ENCODE measurements around the gene CD300C. TPM values are rescaled to one million over a fixed set of nuclear protein-coding genes. Genes with fewer than 3 reads are reported as not detected.

Gene CD300C
- total RNA-seq (2021) (not detected in 3 replicates), Bru-seq, nascent RNA (not detected)
- long read RNA-seq, experiment 1, result 0 reads
- long read RNA-seq, experiment 2, result 0 reads
- long read RNA-seq, experiment 3, result 0 reads

DNA sequence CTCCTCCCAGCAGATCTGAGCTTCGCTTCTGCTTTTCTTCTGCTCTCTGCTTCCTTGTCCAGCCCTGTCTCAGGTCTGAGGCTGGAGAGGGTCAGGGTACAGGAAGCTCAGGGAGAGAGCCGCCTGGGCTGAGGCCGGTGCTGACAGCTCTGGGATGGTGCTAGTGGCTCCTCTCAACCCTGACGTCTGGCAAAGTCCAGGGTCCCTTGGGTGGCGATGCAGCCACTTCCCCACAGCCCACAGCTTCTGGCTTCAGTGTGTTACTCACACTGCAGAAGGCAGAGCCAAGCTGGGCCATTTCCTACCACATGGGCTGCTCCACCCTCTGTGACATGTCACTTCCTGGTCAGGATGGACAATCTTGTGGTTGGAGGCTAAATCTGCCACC, at the start of gene CD300C:
CD300C (minus strand) TSS at position 273 of the 388 bp plus-strand sequence. CDS start 333 bp downstream, outside the sequence.
- ChIA-PET CTCF (interaction anchor here (0.9 to 1.2 kb wide), 2 partner anchors 166 to 178 kb away, joined by 3 to 4 read pairs; no protein-coding TSS in a partner anchor), POLR2A (interaction anchor here (0.5 kb wide), 1 partner anchor 242 kb away, joined by 4 read pairs; no protein-coding TSS in a partner anchor)
- TF ChIP-seq, protein P1, sequence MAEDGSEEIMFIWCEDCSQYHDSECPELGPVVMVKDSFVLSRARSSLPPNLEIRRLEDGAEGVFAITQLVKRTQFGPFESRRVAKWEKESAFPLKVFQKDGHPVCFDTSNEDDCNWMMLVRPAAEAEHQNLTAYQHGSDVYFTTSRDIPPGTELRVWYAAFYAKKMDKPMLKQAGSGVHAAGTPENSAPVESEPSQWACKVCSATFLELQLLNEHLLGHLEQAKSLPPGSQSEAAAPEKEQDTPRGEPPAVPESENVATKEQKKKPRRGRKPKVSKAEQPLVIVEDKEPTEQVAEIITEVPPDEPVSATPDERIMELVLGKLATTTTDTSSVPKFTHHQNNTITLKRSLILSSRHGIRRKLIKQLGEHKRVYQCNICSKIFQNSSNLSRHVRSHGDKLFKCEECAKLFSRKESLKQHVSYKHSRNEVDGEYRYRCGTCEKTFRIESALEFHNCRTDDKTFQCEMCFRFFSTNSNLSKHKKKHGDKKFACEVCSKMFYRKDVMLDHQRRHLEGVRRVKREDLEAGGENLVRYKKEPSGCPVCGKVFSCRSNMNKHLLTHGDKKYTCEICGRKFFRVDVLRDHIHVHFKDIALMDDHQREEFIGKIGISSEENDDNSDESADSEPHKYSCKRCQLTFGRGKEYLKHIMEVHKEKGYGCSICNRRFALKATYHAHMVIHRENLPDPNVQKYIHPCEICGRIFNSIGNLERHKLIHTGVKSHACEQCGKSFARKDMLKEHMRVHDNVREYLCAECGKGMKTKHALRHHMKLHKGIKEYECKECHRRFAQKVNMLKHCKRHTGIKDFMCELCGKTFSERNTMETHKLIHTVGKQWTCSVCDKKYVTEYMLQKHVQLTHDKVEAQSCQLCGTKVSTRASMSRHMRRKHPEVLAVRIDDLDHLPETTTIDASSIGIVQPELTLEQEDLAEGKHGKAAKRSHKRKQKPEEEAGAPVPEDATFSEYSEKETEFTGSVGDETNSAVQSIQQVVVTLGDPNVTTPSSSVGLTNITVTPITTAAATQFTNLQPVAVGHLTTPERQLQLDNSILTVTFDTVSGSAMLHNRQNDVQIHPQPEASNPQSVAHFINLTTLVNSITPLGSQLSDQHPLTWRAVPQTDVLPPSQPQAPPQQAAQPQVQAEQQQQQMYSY (CRISPR knock-in tag; IDR thresholded peaks at IDR 0.05), result no peak
- no peak for TF ChIP-seq FOXJ3 (CRISPR knock-in tag; IDR thresholded peaks at IDR 0.05; ENCODE audit: borderline replicate concordance)
- no peak for TF ChIP-seq ZNF396 (CRISPR knock-in tag; IDR thresholded peaks at IDR 0.05; ENCODE audit: borderline replicate concordance)
- TF ChIP-seq, protein P2, sequence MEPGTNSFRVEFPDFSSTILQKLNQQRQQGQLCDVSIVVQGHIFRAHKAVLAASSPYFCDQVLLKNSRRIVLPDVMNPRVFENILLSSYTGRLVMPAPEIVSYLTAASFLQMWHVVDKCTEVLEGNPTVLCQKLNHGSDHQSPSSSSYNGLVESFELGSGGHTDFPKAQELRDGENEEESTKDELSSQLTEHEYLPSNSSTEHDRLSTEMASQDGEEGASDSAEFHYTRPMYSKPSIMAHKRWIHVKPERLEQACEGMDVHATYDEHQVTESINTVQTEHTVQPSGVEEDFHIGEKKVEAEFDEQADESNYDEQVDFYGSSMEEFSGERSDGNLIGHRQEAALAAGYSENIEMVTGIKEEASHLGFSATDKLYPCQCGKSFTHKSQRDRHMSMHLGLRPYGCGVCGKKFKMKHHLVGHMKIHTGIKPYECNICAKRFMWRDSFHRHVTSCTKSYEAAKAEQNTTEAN (CRISPR knock-in tag; IDR thresholded peaks at IDR 0.05), result no peak
- no peak for TF ChIP-seq TCF7 (CRISPR knock-in tag; IDR thresholded peaks at IDR 0.05; ENCODE audit: low read depth)
- TF ChIP-seq, protein P3, sequence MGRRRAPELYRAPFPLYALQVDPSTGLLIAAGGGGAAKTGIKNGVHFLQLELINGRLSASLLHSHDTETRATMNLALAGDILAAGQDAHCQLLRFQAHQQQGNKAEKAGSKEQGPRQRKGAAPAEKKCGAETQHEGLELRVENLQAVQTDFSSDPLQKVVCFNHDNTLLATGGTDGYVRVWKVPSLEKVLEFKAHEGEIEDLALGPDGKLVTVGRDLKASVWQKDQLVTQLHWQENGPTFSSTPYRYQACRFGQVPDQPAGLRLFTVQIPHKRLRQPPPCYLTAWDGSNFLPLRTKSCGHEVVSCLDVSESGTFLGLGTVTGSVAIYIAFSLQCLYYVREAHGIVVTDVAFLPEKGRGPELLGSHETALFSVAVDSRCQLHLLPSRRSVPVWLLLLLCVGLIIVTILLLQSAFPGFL (CRISPR knock-in tag; IDR thresholded peaks at IDR 0.05; ENCODE audit: borderline replicate concordance), result no peak
- TF ChIP-seq, protein P4, sequence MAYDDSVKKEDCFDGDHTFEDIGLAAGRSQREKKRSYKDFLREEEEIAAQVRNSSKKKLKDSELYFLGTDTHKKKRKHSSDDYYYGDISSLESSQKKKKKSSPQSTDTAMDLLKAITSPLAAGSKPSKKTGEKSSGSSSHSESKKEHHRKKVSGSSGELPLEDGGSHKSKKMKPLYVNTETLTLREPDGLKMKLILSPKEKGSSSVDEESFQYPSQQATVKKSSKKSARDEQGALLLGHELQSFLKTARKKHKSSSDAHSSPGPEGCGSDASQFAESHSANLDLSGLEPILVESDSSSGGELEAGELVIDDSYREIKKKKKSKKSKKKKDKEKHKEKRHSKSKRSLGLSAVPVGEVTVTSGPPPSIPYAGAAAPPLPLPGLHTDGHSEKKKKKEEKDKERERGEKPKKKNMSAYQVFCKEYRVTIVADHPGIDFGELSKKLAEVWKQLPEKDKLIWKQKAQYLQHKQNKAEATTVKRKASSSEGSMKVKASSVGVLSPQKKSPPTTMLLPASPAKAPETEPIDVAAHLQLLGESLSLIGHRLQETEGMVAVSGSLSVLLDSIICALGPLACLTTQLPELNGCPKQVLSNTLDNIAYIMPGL (CRISPR knock-in tag; IDR thresholded peaks at IDR 0.05), result no peak
- TF ChIP-seq, protein P5, sequence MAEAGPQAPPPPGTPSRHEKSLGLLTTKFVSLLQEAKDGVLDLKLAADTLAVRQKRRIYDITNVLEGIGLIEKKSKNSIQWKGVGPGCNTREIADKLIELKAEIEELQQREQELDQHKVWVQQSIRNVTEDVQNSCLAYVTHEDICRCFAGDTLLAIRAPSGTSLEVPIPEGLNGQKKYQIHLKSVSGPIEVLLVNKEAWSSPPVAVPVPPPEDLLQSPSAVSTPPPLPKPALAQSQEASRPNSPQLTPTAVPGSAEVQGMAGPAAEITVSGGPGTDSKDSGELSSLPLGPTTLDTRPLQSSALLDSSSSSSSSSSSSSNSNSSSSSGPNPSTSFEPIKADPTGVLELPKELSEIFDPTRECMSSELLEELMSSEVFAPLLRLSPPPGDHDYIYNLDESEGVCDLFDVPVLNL (CRISPR knock-in tag; IDR thresholded peaks at IDR 0.05; ENCODE audit: borderline replicate concordance, low read depth), result no peak
- TF ChIP-seq ZNF219 (CRISPR knock-in tag; IDR thresholded peaks at IDR 0.05; ENCODE audit: borderline replicate concordance), result no peak
- no peak for TF ChIP-seq FOXP1 (CRISPR knock-in tag; IDR thresholded peaks at IDR 0.05; ENCODE audit: borderline replicate concordance)
- Mint-ChIP-seq H3K4me1 (no peaks in the 10 kb centered on the region), H3K4me3 (no peak within 1 kb of the TSS), H3K9me3 (no peaks in the 10 kb centered on the region), H3K36me3 (no peaks in the 10 kb centered on the region), H3K27ac (no peak within 1 kb of the TSS), H3K27me3 (ENCODE audit: low read depth) (no peaks in the 10 kb centered on the region)
- no peak for ATAC-seq
- DNase-seq (ENCODE audit: low spot score), result no peak

DNA sequence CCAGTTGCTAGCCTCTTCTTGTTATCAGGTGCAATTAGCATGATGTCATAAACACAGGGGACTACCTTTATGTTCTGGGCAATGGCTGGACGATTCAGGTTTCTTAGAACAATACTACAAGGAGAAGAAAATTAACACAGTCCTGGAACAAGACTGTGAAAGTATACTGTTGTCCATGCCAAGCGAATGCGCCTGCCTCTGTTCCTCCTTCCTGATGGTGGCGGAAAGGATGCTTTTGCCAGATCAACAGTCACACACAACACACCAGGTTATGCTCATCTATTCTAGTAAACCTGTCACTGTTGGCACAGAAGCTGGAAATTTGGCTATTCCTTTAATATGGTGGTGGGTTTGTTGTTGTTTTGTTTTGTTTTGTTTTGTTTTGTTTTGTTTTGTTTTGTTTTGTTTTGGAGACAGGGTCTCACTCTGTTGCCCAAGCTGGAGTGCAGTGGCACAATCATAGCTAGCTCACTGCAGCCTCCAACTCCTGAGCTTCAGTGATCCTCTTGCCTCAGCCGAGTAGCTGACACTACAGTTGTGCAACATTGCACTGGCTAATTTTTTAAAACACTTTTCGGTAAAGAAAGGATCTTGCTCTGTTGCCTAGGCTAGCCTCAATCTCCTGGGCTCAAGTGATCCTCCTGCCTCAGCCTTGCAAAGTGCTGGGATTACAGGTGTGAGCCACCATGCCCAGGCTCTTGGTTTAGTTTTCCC, 49.3 kb upstream of the CD300C start:
- CTCF ChIA-PET, result no interaction called here
- ATAC-seq (no peak), DNase-seq (ENCODE audit: low spot score) (no peak)
- H3K27ac Mint-ChIP-seq, result no peak overlapping the region
- POLR2A ChIA-PET, result no interaction called here
- peaks cover 7% of the 10 kb centered on the region for H3K4me1 Mint-ChIP-seq
- H3K4me3 Mint-ChIP-seq, result no peak overlapping the region
- H3K9me3 Mint-ChIP-seq, result peaks cover 9% of the 10 kb centered on the region
- H3K36me3 Mint-ChIP-seq, result no peaks in the 10 kb centered on the region
- H3K27me3 Mint-ChIP-seq (ENCODE audit: low read depth), result peaks cover 17% of the 10 kb centered on the region
- TF ChIP-seq NR2C2 (CRISPR knock-in tag; IDR thresholded peaks at IDR 0.05), result no peak
- no peak for TF ChIP-seq ZNF219 (CRISPR knock-in tag; IDR thresholded peaks at IDR 0.05; ENCODE audit: borderline replicate concordance)
- TF ChIP-seq, protein P6, sequence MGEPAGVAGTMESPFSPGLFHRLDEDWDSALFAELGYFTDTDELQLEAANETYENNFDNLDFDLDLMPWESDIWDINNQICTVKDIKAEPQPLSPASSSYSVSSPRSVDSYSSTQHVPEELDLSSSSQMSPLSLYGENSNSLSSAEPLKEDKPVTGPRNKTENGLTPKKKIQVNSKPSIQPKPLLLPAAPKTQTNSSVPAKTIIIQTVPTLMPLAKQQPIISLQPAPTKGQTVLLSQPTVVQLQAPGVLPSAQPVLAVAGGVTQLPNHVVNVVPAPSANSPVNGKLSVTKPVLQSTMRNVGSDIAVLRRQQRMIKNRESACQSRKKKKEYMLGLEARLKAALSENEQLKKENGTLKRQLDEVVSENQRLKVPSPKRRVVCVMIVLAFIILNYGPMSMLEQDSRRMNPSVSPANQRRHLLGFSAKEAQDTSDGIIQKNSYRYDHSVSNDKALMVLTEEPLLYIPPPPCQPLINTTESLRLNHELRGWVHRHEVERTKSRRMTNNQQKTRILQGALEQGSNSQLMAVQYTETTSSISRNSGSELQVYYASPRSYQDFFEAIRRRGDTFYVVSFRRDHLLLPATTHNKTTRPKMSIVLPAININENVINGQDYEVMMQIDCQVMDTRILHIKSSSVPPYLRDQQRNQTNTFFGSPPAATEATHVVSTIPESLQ (CRISPR knock-in tag; IDR thresholded peaks at IDR 0.05), result no peak
- TF ChIP-seq, protein P2 (CRISPR knock-in tag; IDR thresholded peaks at IDR 0.05), result no peak
- TF ChIP-seq ZNF396 (CRISPR knock-in tag; IDR thresholded peaks at IDR 0.05; ENCODE audit: borderline replicate concordance), result no peak
- TF ChIP-seq HMGA2 (CRISPR knock-in tag; IDR thresholded peaks at IDR 0.05), result no peak
- TF ChIP-seq EMX1 (CRISPR knock-in tag; IDR thresholded peaks at IDR 0.05), result no peak
- TF ChIP-seq, protein P7, sequence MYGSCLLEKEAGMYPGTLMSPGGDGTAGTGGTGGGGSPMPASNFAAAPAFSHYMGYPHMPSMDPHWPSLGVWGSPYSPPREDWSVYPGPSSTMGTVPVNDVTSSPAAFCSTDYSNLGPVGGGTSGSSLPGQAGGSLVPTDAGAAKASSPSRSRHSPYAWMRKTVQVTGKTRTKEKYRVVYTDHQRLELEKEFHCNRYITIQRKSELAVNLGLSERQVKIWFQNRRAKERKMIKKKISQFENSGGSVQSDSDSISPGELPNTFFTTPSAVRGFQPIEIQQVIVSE (CRISPR knock-in tag; IDR thresholded peaks at IDR 0.05; ENCODE audit: borderline replicate concordance), result no peak
- no peak for TF ChIP-seq CREM (CRISPR knock-in tag; IDR thresholded peaks at IDR 0.05)

All from WTC11 (cell line).